GM10847 (cell line): ENCODE results near the gene MRTFB.

ENCODE experiments used
- POLR2A ChIP-seq: IDR thresholded peaks from 2 replicates; pipeline ENCODE4 v1.6.1; 2011; ENCODE audit not compliant: insufficient read length; ENCODE audit errors: extremely low read depth

The MRTFB gene

DNA sequence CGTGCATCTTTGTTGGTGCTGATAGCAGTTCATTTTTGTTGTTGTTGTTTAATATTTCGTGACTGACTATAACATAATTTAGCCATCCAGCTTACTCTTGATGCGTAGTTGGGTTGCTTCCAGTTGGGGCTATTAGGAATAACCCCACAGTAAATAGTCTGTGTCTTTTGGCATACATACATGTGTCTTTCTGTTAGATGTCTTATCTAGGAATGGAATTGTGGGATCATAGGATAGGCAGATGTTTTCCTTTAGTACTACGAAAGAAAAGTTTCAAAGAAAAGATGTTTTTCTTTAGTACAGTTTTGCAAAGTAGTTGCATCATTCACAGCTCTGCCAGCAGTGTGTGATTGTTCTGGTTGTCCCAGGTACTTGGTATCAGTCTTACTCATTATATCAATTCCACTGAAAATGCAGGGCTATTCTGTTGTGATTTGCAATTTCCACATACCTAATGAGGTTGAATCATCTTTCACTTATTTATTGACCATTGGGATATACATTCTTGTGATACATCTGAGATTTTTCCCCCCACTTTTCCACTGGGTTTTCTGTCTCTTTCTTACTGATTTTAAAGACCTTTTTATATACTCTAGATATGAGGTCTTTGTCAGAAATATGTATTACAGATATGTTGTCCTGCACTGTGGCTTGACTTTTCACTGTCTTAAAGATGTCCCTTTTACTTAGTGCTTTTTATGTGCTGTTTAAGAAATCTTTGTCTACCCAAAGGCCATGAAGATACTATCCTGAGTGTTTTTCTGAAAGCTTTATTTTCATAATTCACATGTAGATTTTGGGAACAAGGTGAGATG is 173.3 kb downstream of the MRTFB start:
- TF ChIP-seq POLR2A, result no peak

DNA sequence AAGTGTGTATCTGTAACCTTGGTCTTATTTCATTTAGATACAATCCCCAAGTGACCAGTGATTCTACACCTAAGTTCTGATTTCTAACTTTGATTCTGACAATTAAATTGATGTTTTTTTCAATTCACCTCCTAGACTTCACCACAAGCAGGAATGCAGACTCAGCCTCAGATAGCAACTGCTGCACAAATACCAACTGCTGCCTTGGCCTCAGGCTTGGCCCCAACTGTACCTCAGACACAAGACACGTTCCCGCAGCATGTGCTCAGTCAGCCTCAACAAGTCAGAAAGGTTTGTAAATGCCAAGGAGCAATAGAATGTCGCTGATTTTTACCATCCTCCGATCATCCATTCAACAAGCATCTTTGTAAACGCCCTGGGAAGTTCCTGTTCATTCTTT is 177.7 kb downstream of the MRTFB start:
- no peak for TF ChIP-seq POLR2A

GRCh38 chr16:14249291-14250032 is 178.3 kb downstream of the MRTFB start:
- no peak for TF ChIP-seq POLR2A

DNA sequence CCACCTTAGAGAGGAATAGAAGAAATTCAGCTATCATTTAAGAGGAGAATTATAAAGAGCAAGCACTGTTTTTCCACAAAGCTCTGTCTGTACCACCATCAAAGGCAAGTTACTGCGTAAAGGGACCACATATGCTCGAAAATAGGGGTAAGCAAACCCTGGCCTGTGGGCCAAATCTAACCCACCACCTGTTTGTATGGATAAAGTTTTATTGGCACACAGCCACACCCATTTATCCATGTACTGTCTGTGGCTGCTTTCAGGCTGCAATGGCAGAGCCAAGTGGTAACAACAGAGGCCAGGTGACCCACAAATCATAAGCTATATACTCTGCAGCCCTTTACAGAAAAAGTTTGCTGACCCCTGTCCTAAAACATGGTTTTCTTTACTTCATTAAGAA is 180.3 kb downstream of the MRTFB start:
- TF ChIP-seq POLR2A, result no peak

DNA sequence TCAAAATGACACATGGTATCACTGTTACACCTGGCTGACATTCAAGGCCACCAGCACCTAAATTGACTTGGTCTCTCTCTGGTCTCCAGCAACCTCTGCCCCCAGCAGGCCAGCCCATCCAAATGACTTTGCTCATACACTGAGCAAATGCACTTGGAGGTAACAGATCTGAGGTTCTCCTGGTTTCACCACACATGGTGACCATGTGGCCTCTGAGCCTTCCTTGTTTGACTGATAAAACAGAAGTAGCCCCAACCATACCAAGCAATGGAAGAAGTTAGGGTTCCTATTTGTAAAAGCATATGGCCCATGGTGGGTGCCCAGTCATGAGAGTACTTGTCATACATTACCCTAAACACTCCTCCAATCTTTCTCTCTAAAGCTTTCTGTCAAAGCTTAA is 181.7 kb downstream of the MRTFB start:
- TF ChIP-seq POLR2A, result no peak

GRCh38 chr16:14263011-14263410 is 191.9 kb downstream of the MRTFB start:
- no peak for TF ChIP-seq POLR2A

- TF ChIP-seq POLR2A, result no peak
Observed at GRCh38 chr16:14263769-14264168, 192.7 kb downstream of the MRTFB start.

GRCh38 chr16:14264327-14264943 is 193.3 kb downstream of the MRTFB start:
- TF ChIP-seq POLR2A, result no peak

DNA sequence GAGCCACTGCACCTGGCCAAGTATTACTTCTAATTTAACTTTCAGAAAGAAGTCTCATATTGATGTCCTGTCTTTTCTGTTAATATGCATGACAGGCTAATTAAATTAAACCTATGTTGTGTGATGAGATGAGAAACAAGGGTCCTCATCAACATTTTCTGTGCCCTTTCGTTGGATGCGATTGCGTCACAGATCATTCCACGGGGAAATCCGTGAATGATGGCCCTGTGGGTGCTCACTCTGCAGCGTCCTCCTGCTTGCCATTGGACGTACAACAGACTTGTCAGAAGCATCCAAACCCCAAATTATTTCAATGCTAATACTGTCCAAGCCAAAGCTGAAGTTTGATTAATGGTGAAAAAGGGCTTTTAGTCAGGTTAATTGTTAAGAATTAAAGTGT is 197.0 kb downstream of the MRTFB start:
- no peak for TF ChIP-seq POLR2A

DNA sequence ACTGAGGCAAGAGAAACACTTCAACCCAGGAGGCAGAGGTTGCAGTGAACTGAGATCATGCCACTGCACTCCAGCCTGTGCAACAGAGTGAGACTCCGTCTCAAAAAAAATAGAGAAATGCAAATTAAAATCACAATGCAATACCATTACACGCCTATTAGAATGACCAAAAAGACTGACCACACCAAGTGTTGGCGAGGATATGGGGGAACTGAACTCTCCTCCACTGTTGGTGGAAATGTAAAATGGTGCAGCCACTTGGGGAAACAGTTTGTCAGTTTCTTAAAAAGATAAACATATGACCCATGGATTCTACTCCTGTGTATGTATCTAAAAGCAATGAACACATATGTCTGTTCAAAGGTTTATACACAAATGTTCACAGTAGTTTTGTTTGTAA is 204.8 kb downstream of the MRTFB start:
- TF ChIP-seq POLR2A, result no peak

GRCh38 chr16:14278749-14279148 is 207.6 kb downstream of the MRTFB start:
- TF ChIP-seq POLR2A, result no peak

DNA sequence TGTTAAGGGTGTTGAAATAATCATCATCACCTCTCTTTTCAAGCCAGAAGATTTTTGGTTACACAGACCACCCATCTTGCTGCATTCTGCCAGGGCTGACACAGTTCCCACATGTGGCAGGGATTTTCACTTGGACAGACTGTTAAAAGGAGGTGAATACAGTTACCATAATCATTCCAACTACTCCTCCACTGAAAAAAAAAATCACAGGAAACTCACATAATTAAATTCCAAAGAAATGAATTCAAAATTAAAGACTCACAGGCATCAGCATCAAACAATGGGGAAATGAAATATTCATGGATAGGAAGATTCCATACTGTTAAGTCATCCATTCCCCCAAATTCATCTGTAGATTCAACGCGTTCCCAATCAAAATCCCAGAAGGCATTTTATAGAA is 209.4 kb downstream of the MRTFB start:
- TF ChIP-seq POLR2A, result no peak

DNA sequence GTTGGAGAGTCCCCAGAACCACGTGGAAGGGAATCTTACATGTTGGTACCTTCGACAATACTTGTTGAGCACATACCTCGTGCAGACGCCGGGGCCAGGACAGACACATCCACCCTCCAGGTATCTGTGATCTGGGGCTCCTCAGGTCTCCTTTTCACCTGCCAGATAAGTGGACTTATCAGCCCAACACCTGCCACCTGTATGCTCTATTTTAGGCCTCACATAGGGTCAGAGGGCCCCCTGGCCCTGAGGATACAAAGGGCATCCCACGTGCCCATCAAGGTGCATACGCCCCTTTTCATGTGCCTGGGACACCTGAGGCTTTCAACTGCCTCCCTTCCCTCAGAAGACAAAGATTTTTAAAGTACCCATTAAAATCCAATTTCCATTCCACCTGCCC is 212.7 kb downstream of the MRTFB start:
- no peak for TF ChIP-seq POLR2A

DNA sequence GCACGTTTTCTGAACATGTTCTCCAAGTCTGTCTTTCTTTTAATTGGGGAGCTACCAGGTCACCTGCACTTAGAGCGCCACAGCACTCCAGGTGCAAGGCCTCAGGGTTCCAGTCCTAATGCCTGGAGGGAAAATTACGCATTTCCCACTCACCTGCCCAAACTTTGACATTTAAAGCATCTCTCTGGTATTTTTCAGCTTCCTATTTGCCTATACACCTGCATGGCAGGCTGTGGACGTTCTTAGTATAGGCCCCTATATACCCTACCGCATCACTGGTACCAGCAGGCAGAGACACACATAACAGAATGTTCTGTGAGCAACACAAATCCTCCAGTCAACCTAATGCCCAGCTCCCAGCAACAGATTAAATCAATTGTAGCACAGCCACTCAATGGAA is 213.3 kb downstream of the MRTFB start:
- TF ChIP-seq POLR2A, result no peak

DNA sequence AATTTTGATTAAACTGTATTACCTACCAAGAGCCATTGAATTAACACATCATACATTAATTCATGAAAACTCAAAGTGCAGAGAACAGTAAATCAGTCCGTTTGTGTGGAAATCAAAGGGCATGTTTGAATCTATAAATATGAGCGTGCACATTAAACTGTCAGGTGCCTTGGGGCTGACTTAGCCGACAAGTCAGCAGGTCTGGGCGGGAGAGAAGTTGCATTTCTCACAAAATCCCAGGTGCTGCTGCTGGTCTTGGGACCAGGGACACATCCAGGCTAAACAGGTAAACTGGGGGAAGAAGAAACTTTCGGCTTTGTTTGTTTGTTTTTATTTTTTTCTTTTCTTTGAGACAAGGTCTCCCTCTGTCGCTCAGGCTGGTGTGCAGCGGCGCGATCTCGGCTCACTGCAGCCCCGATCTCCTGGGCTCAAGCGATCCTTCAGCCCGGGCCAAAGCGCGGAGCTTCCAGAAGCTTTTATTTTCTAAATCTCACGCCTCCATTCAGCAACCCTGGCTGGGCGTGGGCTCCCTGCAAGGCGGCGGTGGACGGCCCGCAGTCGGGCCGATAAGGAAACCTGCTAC is 213.9 kb downstream of the MRTFB start:
- TF ChIP-seq POLR2A, result no peak

DNA sequence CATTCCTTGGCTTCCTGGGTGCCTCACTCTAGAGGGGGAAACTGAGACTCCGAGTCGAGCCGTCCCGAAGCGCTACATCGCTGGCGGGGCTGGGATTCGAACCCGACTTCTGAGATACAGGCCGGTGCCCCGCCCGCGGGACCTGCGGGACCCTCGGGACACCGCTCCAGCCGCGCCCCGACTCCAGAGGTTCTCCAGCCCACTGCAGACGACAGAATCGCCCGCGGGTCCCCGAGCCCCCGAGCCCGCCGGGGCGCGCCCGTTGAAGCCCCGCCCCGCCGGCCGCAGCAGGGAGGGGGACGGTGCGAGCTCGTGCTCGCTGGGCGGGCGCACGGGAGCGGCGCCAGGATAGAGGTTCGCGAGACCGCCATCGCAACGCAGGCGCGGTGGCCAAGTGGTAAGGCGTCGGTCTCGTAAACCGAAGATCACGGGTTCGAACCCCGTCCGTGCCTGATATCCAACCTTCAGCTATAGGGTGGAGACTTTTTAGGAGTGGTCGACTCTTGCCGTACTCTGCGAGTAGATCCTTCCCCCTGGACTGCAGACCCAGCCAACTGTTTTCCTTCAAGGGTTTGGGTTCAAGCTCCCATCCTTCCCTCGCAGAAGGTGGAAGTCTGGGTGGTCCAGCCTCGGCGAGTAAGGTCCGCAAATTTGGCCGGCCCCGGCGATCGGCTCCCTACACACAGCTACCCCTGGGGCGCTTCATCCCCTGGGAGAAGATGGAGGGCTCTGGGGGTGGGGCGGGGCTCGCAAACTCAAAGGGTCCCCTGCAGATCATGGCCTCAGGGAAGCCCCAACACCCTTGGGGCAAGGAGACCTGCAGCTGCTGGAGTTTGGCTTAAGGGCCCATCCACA is 214.6 kb downstream of the MRTFB start:
- TF ChIP-seq POLR2A, result peak; percentile 41
